Endothelial cell of umbilical vein (primary cell): ENCODE results near the gene GIPC1.

Source experiments
- EZH2 ChIP-seq: IDR thresholded peaks from 2 replicates; pipeline ENCODE4 v1.6.1; 2012; ENCODE audit warnings: borderline replicate concordance, low read depth, mild to moderate bottlenecking, moderate library complexity, low read length, inconsistent platforms; ENCODE audit not compliant: severe bottlenecking
- JUN ChIP-seq: IDR thresholded peaks from 2 replicates; pipeline ENCODE4 v1.6.1; 2011; ENCODE audit warnings: borderline replicate concordance, low read depth; ENCODE audit not compliant: insufficient read length, insufficient read depth
- POLR2A ChIP-seq: IDR thresholded peaks from 2 replicates; pipeline ENCODE4 v1.6.1; 2012; ENCODE audit warnings: low read depth, mild to moderate bottlenecking, control low read depth, low read length
- TF ChIP-seq, protein P1 (sequence below): IDR thresholded peaks from 2 replicates; pipeline ENCODE4 v1.6.1; 2011; ENCODE audit not compliant: insufficient read depth, insufficient read length
- TF ChIP-seq, protein P2 (sequence below), 2 donors: IDR thresholded peaks; 1 replicate in 1 of 2; 2 replicates in 1 of 2; pipeline ENCODE4 v1.5.1; 2011; ENCODE audit warnings: low read length in 2 of 2, mild to moderate bottlenecking in 2 of 2, moderate library complexity in 2 of 2, control low read depth in 1 of 2, inconsistent platforms in 1 of 2, low read depth in 1 of 2; ENCODE audit not compliant: insufficient read depth in 1 of 2; ENCODE audit errors: extremely low read depth in 1 of 2

DNA sequence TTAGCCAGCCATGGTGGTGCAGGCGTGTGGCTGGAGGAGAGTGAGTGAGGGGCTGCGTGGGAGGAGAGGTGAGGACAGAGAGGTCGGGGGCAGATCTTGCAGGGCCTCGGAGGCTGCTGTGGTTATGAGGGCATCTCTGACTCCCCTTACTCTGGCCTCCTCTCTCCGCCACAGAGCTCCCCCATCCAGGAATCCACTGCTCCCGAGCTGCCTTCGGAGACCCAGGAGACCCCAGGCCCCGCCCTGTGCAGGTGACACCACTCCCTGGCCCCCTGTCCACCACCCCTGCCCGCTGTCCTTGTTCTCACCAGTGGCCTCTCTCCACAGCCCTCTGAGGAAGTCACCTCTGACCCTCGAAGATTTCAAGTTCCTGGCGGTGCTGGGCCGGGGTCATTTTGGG lies 28.5 kb downstream of the GIPC1 start:
- no peak for TF ChIP-seq JUN
- no peak for TF ChIP-seq EZH2
- TF ChIP-seq, protein P1, sequence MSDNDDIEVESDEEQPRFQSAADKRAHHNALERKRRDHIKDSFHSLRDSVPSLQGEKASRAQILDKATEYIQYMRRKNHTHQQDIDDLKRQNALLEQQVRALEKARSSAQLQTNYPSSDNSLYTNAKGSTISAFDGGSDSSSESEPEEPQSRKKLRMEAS = no peak
- TF ChIP-seq, protein P2, sequence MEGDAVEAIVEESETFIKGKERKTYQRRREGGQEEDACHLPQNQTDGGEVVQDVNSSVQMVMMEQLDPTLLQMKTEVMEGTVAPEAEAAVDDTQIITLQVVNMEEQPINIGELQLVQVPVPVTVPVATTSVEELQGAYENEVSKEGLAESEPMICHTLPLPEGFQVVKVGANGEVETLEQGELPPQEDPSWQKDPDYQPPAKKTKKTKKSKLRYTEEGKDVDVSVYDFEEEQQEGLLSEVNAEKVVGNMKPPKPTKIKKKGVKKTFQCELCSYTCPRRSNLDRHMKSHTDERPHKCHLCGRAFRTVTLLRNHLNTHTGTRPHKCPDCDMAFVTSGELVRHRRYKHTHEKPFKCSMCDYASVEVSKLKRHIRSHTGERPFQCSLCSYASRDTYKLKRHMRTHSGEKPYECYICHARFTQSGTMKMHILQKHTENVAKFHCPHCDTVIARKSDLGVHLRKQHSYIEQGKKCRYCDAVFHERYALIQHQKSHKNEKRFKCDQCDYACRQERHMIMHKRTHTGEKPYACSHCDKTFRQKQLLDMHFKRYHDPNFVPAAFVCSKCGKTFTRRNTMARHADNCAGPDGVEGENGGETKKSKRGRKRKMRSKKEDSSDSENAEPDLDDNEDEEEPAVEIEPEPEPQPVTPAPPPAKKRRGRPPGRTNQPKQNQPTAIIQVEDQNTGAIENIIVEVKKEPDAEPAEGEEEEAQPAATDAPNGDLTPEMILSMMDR (IDR thresholded peaks at IDR 0.05; ENCODE audit: extremely low read depth in 1 of 2, insufficient read depth in 1 of 2, low read depth in 1 of 2, low read length in 2 of 2) = no peak
- no peak for TF ChIP-seq POLR2A
